Mesenchymal stem cell (in vitro differentiated cells and primary cell): ENCODE measurements around the gene TNFSF15.

Source experiments
- DNase-seq: peaks from one replicate; pipeline ENCODE4 v3.0.0-alpha.2; 2013
- H2AFZ ChIP-seq: one replicate; pipeline ENCODE4 v1.6.1; 2013; ENCODE audit warnings: low read depth, mild to moderate bottlenecking, control low read depth, inconsistent platforms, low read length, moderate library complexity
- H2AK5ac ChIP-seq: 2 replicates; pipeline ENCODE4 v1.6.1; 2013; ENCODE audit warnings: low read length, moderate library complexity, mild to moderate bottlenecking, inconsistent platforms; ENCODE audit not compliant: severe bottlenecking
- H2BK120ac ChIP-seq: one replicate; pipeline ENCODE4 v1.6.1; 2013; ENCODE audit warnings: low read depth, mild to moderate bottlenecking, inconsistent platforms, low read length, moderate library complexity
- H2BK12ac ChIP-seq, 2 experiments: one replicate each; pipeline ENCODE4 v1.6.1; 2013; ENCODE audit warnings: inconsistent platforms in 2 of 2, low read length in 2 of 2, mild to moderate bottlenecking in 2 of 2, moderate library complexity in 2 of 2, control low read depth in 1 of 2
- H2BK15ac ChIP-seq: one replicate; pipeline ENCODE4 v1.6.1; 2013; ENCODE audit warnings: mild to moderate bottlenecking, low read depth, inconsistent platforms; ENCODE audit not compliant: poor library complexity, severe bottlenecking
- H2BK5ac ChIP-seq: 2 replicates; pipeline ENCODE4 v1.6.1; 2013; ENCODE audit warnings: low read depth, mild to moderate bottlenecking, low read length, control low read depth, inconsistent platforms; ENCODE audit not compliant: poor library complexity, severe bottlenecking
- H3K14ac ChIP-seq, 2 experiments: one replicate each; pipeline ENCODE4 v1.6.1; 2013; ENCODE audit warnings: inconsistent platforms in 2 of 2, low read length in 2 of 2, control low read depth in 1 of 2, mild to moderate bottlenecking in 1 of 2, moderate library complexity in 1 of 2
- H3K18ac ChIP-seq, 2 experiments: one replicate each; pipeline ENCODE4 v1.6.1; 2013; ENCODE audit warnings: inconsistent platforms in 2 of 2, low read length in 2 of 2, control low read depth in 1 of 2, low read depth in 1 of 2, mild to moderate bottlenecking in 1 of 2
- H3K23ac ChIP-seq, 2 experiments: one replicate each; pipeline ENCODE4 v1.6.1; 2013; ENCODE audit warnings: inconsistent platforms in 2 of 2, low read length in 2 of 2, mild to moderate bottlenecking in 2 of 2, moderate library complexity in 2 of 2, control low read depth in 1 of 2
- H3K27ac ChIP-seq: 2 replicates; pipeline ENCODE4 v1.5.1; 2013; ENCODE audit warnings: mild to moderate bottlenecking, moderate library complexity, low read length, control low read depth, inconsistent platforms; ENCODE audit not compliant: poor library complexity, severe bottlenecking
- H3K27me3 ChIP-seq, 2 experiments: 2 replicates each; pipeline versions ENCODE4 v1.6.1 to v1.7.0; 2013; ENCODE audit warnings: low read length in 2 of 2, mild to moderate bottlenecking in 2 of 2, moderate library complexity in 2 of 2, control low read depth in 1 of 2, inconsistent platforms in 1 of 2; ENCODE audit not compliant: control insufficient read depth in 1 of 2, insufficient read depth in 1 of 2
- H3K36me3 ChIP-seq, 2 experiments: 2 replicates each; pipeline versions ENCODE4 v1.6.1 to v1.7.0; 2013; ENCODE audit warnings: low read length in 2 of 2, control low read depth in 1 of 2, inconsistent platforms in 1 of 2, low read depth in 1 of 2, mild to moderate bottlenecking in 1 of 2; ENCODE audit not compliant: insufficient read depth in 2 of 2, control insufficient read depth in 1 of 2
- H3K4ac ChIP-seq, 2 experiments: one replicate each; pipeline ENCODE4 v1.6.1; 2013; ENCODE audit warnings: inconsistent platforms in 2 of 2, low read length in 2 of 2, mild to moderate bottlenecking in 2 of 2, moderate library complexity in 2 of 2, control low read depth in 1 of 2, low read depth in 1 of 2
- H3K4me1 ChIP-seq: 2 replicates; pipeline ENCODE4 v1.6.1; 2013; ENCODE audit warnings: low read depth, low read length, control low read depth; ENCODE audit not compliant: control insufficient read depth, insufficient read depth
- H3K4me2 ChIP-seq: 2 replicates; pipeline ENCODE4 v1.6.1; 2013; ENCODE audit warnings: low read length, mild to moderate bottlenecking, inconsistent platforms; ENCODE audit not compliant: poor library complexity, severe bottlenecking
- H3K4me3 ChIP-seq, 2 experiments: 2 replicates each; pipeline versions ENCODE4 v1.5.1 to v1.7.0; 2013; ENCODE audit warnings: low read length in 2 of 2, mild to moderate bottlenecking in 2 of 2, control low read depth in 1 of 2, low read depth in 1 of 2; ENCODE audit not compliant: insufficient read depth in 1 of 2
- H3K79me1 ChIP-seq: replicated peaks from 2 replicates; pipeline ENCODE4 v1.6.1; 2013; ENCODE audit warnings: mild to moderate bottlenecking, control low read depth, low read length, inconsistent platforms; ENCODE audit not compliant: poor library complexity, severe bottlenecking
- H3K9ac ChIP-seq: 2 replicates; pipeline ENCODE4 v1.7.0; 2013; ENCODE audit warnings: mild to moderate bottlenecking, low read length, moderate library complexity
- H3K9me3 ChIP-seq: 2 replicates; pipeline ENCODE4 v1.7.0; 2013; ENCODE audit warnings: mild to moderate bottlenecking, low read length; ENCODE audit not compliant: control insufficient read depth
- H4K8ac ChIP-seq: one replicate; pipeline ENCODE4 v1.6.1; 2013; ENCODE audit warnings: inconsistent platforms, mild to moderate bottlenecking, low read length, moderate library complexity
- H4K91ac ChIP-seq: one replicate; pipeline ENCODE4 v1.6.1; 2013; ENCODE audit warnings: mild to moderate bottlenecking, low read length, inconsistent platforms
- WGBS: methylation state at CpG from one replicate; pipeline ENCODE4 v1.1.7; 2013; ENCODE audit warnings: mixed read lengths; 5-methylcytosine and 5-hydroxymethylcytosine counted together

Gene TNFSF15

GRCh38 chr9:114790521-114790920, 15.3 kb downstream of the TNFSF15 start:
- H2BK5ac ChIP-seq: no peak overlapping the region
- H2AK5ac ChIP-seq: no peak overlapping the region
- 56% methylated on average over 6 of the region's 6 CpGs for WGBS

GRCh38 chr9:114789006-114789405, 16.8 kb downstream of the TNFSF15 start:
- peaks cover 3% of the 10 kb centered on the region for H3K4me1 ChIP-seq
- H3K79me1 ChIP-seq: no peaks in the 10 kb centered on the region
- H3K9ac ChIP-seq: no peak overlapping the region
- no peak overlapping the region for H2BK12ac ChIP-seq
- H4K8ac ChIP-seq: no peak overlapping the region
- no peak overlapping the region for H3K14ac ChIP-seq
- DNase-seq: no peak
- H4K91ac ChIP-seq: no peak overlapping the region
- no peak overlapping the region for H3K23ac ChIP-seq
- H2AFZ ChIP-seq: no peak overlapping the region
- H3K4me2 ChIP-seq: no peak overlapping the region
- H2BK120ac ChIP-seq: no peak overlapping the region
- H3K27ac ChIP-seq: no peak overlapping the region
- WGBS: 100% methylated on average over 3 of the region's 3 CpGs
- no peak overlapping the region for H3K18ac ChIP-seq
- H2AK5ac ChIP-seq: no peak overlapping the region
- H3K9me3 ChIP-seq: no peaks in the 10 kb centered on the region
- no peak overlapping the region for H3K4ac ChIP-seq
- no peak overlapping the region for H2BK5ac ChIP-seq
- H3K27me3 ChIP-seq: no peaks in the 10 kb centered on the region
- H3K4me3 ChIP-seq: no peak overlapping the region
- H2BK15ac ChIP-seq: no peak overlapping the region
- no peaks in the 10 kb centered on the region for H3K36me3 ChIP-seq

More at GRCh38 chr9:114790521-114790920, 15.3 kb downstream of the TNFSF15 start:
- Histone ChIP-seq H3K18ac (no peak overlapping the region), H3K4ac (no peak overlapping the region), H3K27me3 (no peaks in the 10 kb centered on the region), H3K36me3 (no peaks in the 10 kb centered on the region), H3K4me2 (no peak overlapping the region), H3K79me1 (no peaks in the 10 kb centered on the region), H3K23ac (no peak overlapping the region), H2AFZ (no peak overlapping the region), H3K9ac (no peak overlapping the region), H2BK15ac (no peak overlapping the region), H2BK12ac (no peak overlapping the region), H3K14ac (no peak overlapping the region), H2BK120ac (no peak overlapping the region), H3K4me3 (no peak overlapping the region), H4K8ac (no peak overlapping the region), H3K27ac (no peak overlapping the region), H3K9me3 (no peaks in the 10 kb centered on the region), H3K4me1 (peaks cover 3% of the 10 kb centered on the region), H4K91ac (peak overlapping the region; percentile 14)
- DNase-seq: peak; percentile 52

GRCh38 chr9:114787781-114788498, 17.9 kb downstream of the TNFSF15 start:
- no peaks in the 10 kb centered on the region for H3K9me3 ChIP-seq
- H3K4me3 ChIP-seq: no peak overlapping the region
- no peak overlapping the region for H3K18ac ChIP-seq
- H2BK15ac ChIP-seq: no peak overlapping the region
- no peak overlapping the region for H2BK5ac ChIP-seq
- H2AK5ac ChIP-seq: no peak overlapping the region
- H2BK12ac ChIP-seq: no peak overlapping the region
- H3K14ac ChIP-seq: no peak overlapping the region
- no peak overlapping the region for H4K91ac ChIP-seq
- no peaks in the 10 kb centered on the region for H3K27me3 ChIP-seq
- no peak overlapping the region for H2BK120ac ChIP-seq
- H3K4ac ChIP-seq: no peak overlapping the region
- H4K8ac ChIP-seq: no peak overlapping the region
- no peak overlapping the region for H2AFZ ChIP-seq
- H3K23ac ChIP-seq: no peak overlapping the region
- H3K4me2 ChIP-seq: no peak overlapping the region
- H3K9ac ChIP-seq: no peak overlapping the region
- no peaks in the 10 kb centered on the region for H3K79me1 ChIP-seq
- DNase-seq: no peak
- no peak overlapping the region for H3K27ac ChIP-seq
- H3K4me1 ChIP-seq: peaks cover 3% of the 10 kb centered on the region
- 97% methylated on average over 2 of the region's 4 CpGs for WGBS
- no peaks in the 10 kb centered on the region for H3K36me3 ChIP-seq

- no peak overlapping the region for H2BK15ac ChIP-seq
- no peak overlapping the region for H4K91ac ChIP-seq
- H3K4me2 ChIP-seq: no peak overlapping the region
- H3K4ac ChIP-seq: no peak overlapping the region
- no peak overlapping the region for H4K8ac ChIP-seq
- WGBS: 95% methylated on average over 2 of the region's 2 CpGs
- H2BK5ac ChIP-seq: no peak overlapping the region
- no peak overlapping the region for H3K14ac ChIP-seq
- H3K27me3 ChIP-seq: no peaks in the 10 kb centered on the region
- H2BK120ac ChIP-seq: no peak overlapping the region
- H2BK12ac ChIP-seq: no peak overlapping the region
- no peak overlapping the region for H2AFZ ChIP-seq
- H3K4me3 ChIP-seq: no peak overlapping the region
- H3K4me1 ChIP-seq: peaks cover 3% of the 10 kb centered on the region
- no peaks in the 10 kb centered on the region for H3K9me3 ChIP-seq
- H3K23ac ChIP-seq: no peak overlapping the region
- H2AK5ac ChIP-seq: no peak overlapping the region
- H3K36me3 ChIP-seq: no peaks in the 10 kb centered on the region
- no peak overlapping the region for H3K18ac ChIP-seq
- H3K9ac ChIP-seq: no peak overlapping the region
- no peak for DNase-seq
- no peaks in the 10 kb centered on the region for H3K79me1 ChIP-seq
- no peak overlapping the region for H3K27ac ChIP-seq
These were observed 18.6 kb downstream of the TNFSF15 start for GRCh38 chr9:114787214-114787613.
